ENCODE data around the gene CGNL1.

The CGNL1 gene

GRCh38 chr15:57551715-57552677 is 175.7 kb downstream of the CGNL1 start:
- no peak for DNase-seq (ENCODE audit: low spot score)

DNA sequence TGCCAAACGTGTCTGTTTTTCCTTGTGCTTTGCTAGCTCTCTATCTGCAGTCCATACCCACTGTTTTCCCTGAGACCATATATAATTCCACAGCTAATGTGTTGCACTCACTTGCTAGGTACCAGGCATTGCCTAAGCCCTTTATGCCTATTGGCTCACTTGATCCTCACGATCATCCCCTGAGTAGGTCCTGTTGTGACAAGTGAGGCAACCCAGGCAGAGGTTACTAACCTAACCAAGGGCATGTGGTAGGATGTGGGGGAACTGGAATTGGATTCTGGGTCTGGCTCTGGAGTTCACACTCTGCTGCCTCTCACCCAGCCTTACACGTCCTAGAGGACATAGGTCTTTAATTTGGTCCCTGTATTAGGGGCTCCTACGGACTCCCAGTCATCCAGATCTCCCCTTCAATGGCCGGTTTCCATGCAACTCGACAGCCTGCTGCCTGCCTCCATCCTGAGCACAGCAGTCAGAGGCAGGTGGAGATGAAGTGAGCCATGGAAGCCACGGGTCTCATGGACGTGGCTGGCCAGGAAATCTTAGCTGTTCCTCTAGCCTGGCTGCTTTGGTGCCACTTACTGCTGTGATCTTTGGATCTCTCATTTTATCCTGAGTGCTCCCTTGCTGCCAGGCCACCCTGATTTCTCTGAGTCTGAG is 176.5 kb downstream of the CGNL1 start:
- no peak for DNase-seq (ENCODE audit: low spot score)

DNA sequence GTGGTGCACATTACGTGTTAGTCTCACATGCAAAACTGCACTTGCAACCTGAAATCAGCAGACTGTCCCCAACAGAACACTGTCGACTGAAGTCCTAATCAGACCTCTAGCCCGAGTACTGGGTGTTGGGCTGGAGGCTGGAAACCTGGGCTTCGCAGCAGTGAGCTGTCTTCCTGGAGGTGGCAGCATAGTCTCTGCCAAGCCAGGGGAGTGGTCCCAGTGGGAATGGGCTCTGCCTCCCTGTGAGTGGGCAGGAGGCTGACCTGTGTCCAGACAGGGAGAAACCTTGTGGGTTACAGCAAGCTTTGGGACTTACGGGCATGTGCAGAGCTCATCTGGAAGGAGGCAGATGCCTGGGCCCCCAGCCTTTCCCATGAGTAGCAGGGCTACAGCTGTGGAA is 177.2 kb downstream of the CGNL1 start:
- no peak for DNase-seq (ENCODE audit: low spot score)

- no peak for DNase-seq (ENCODE audit: low spot score)
Measured at GRCh38 chr15:57554063-57554811, 177.9 kb downstream of the CGNL1 start.

GRCh38 chr15:57554812-57555179 is 178.5 kb downstream of the CGNL1 start:
- DNase-seq (ENCODE audit: low spot score) = no peak

DNA sequence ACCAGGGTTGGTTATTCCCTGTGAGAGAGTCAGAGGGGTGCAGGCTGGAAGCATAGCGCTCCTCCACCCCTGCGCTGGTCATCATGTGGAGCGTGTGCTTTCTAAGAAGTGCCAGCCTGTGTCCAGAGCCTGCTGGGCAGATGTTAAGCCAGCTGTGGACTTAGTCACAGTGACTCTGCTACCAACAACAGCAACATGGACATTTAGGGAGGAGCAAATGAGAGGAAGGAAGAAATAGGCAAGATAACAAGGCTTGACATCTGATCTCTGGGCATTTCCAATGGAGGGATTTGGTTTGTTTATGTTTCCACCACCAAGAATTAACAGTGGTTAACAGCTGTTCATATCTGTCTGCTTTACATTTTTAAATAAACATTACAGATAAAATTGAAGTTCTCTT is 179.0 kb downstream of the CGNL1 start:
- no peak for DNase-seq (ENCODE audit: low spot score)

GRCh38 chr15:57556040-57556439 is 179.7 kb downstream of the CGNL1 start:
- DNase-seq (ENCODE audit: low spot score) = no peak

- DNase-seq (ENCODE audit: low spot score) = no peak
Measured at GRCh38 chr15:57557267-57557666, 181.0 kb downstream of the CGNL1 start.

GRCh38 chr15:57557810-57558209 is 181.5 kb downstream of the CGNL1 start:
- DNase-seq (ENCODE audit: low spot score) = no peak

DNA sequence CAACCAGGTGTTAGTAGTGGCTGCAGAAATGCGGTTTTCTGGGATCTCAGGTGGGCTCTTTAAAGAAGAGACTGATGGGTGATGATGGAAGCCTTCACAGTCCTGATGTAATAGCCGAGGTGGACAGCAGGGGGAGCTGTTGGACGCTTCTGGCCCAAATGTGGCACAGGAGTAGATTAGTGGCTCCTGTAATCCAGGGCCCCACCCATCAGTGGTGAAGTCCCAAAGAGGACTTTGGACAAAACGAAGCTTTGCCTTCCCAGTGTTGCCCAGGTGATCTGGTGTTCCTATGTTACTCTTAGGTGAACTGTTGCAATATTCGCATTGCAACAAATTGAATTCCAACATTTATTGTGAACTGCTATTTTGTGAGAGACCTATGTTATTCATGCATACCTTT is 183.6 kb downstream of the CGNL1 start:
- DNase-seq (ENCODE audit: low spot score) = peak; percentile 50

- peak; percentile 68 for DNase-seq (ENCODE audit: low spot score)
Measured at GRCh38 chr15:57561041-57561711, 184.9 kb downstream of the CGNL1 start.

GRCh38 chr15:57562196-57562769 is 186.0 kb downstream of the CGNL1 start:
- DNase-seq (ENCODE audit: low spot score) = no peak

DNA sequence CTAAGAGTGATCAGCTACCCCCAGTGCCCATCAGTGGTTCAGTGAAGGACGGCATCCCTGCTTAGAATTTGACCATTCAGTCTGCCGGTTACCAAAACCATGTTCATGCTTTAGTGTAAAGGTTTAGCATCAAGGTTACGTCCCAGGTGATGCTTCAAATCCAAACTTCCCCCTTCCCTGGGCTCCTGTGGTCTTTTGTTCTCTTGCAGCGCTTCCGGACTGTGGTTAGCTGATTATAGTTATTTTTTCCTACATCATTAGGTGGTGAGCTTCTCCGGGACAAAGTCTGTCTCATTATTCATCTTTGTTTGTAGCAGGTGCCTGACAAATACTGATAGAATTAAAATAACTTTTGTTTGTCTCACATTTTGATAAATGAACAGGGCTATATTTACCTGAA is 187.1 kb downstream of the CGNL1 start:
- DNase-seq (ENCODE audit: low spot score) = peak; percentile 10

- DNase-seq (ENCODE audit: low spot score) = peak; percentile 52
Measured at GRCh38 chr15:57565311-57565710, 189.0 kb downstream of the CGNL1 start.

DNA sequence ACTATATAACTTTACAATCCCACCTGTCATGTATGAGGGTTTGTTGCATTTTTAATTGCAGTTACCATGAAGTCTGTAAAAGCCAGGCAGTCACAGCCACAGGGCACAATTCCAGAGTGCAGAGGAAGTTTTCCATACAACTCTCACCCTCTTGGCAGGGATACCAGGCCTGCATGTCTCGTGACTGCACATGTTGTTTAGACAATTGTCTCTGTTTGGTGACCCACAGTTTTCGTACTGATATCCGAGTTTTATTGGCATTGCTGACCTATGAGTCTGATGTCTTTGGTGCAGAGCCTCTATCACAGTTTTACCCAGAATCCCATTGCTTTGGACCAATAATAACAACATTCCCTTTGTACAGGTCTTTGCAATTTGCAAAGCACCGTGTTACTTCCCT is 190.5 kb downstream of the CGNL1 start:
- DNase-seq (ENCODE audit: low spot score) = no peak

GRCh38 chr15:57567891-57568290 is 191.6 kb downstream of the CGNL1 start:
- DNase-seq (ENCODE audit: low spot score) = no peak

- DNase-seq (ENCODE audit: low spot score) = no peak
Measured at GRCh38 chr15:57568299-57568698, 192.0 kb downstream of the CGNL1 start.

GRCh38 chr15:57570340-57570739 is 194.0 kb downstream of the CGNL1 start:
- DNase-seq (ENCODE audit: low spot score) = no peak

DNA sequence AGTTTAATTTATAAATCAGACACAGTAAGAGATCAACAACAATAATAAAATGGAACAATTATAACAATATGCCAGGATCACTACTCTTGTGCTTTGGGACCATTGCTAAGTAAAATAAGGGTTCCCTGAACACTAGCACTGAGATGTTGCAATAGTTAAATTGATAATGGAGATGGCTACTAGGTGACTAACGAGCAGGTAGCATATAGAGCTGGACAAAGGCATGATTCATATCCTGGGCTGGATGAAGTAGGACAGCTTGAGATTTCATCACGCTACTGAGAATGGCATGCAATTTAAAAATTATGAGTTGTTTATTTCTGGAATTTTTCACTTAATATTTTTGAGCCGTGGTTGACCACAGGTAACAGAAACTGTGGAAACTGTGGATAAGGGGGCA is 194.7 kb downstream of the CGNL1 start:
- no peak for DNase-seq (ENCODE audit: low spot score)

GRCh38 chr15:57571725-57572124 is 195.4 kb downstream of the CGNL1 start:
- DNase-seq (ENCODE audit: low spot score) = no peak

DNA sequence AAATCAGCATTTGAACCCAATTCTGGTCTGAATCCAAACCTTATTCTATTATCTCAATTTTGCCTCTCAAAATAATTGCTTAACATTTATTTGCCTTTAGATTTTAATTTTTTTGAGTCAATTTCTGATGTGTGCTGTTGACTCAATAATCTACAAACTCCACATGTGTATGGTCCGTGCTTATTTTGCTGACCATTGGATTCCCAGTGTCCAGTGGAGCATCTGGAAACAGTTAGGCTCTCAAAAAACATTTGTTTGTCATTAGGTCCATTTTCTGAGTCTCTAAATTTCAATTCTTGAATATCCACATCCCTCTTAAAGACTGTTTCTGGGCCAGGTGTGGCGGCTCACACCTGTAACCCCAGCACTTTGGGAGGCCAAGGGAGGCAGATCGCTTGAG is 196.2 kb downstream of the CGNL1 start:
- no peak for DNase-seq (ENCODE audit: low spot score)

DNA sequence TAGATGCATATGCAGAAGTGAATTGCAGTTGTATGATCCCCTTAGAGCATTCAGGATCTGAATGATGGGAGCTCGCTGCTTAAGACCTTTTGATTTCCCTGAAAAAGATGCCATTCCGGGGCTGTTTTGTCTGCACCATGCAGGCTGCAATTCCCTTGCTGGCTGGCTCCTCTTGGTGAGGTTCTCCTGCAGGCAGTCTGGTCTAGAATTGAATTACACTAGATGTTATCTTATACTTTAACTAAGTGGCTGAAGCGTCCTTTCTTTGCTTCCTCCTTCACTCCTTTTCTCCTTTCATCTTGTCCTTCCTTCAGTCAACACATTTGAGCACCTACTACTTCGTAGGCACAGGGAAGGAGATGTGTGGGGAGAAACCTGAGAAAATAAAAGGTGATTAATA is 196.8 kb downstream of the CGNL1 start:
- DNase-seq (ENCODE audit: low spot score) = no peak

Data from CD4-positive, alpha-beta T cell treated with Interleukin-6 at 100 ng/mL for 8 hours (primary cell).